Naive thymus-derived CD4-positive, alpha-beta T cell (primary cell): ENCODE measurements around the gene HOXD9. TPM values are rescaled to one million over a fixed set of nuclear protein-coding genes. Genes with fewer than 3 reads are reported as not detected.

Source experiments
- ATAC-seq: fragments of 150-1000 bp; cut with Tn5 transposase; 2 replicates; pipeline ENCODE4 v1.10.0; 2021; ENCODE audit warnings: mild to moderate bottlenecking, moderate library complexity
- CTCF ChIA-PET: fragments of 350-600 bp; sonication (Branson Sonifier 250); formaldehyde crosslinking; loops from one replicate; lab custom pipeline; 2021; ENCODE audit warnings: antibody characterized with exemption; lab: Charles Lee
- POLR2A ChIA-PET: fragments of 350-600 bp; sonication (Branson Sonifier 250); formaldehyde crosslinking; loops from one replicate; lab custom pipeline; 2021; ENCODE audit warnings: antibody characterized with exemption, inconsistent platforms; lab: Charles Lee
- DNase-seq, 9 donors: peaks; one replicate each; pipeline versions ENCODE4 v3.0.0 to v3.0.0-alpha.2; 2020 to 2022; ENCODE audit warnings: mixed read lengths in 1 of 9
- H3K27ac ChIP-seq: one replicate; pipeline ENCODE4 v1.7.0; 2013; ENCODE audit warnings: mild to moderate bottlenecking, low read depth, low read length, moderate library complexity
- H3K27me3 ChIP-seq, 2 donors: one replicate each; pipeline ENCODE4 v1.7.0; 2013; ENCODE audit warnings: low read length in 2 of 2, mild to moderate bottlenecking in 2 of 2, moderate library complexity in 2 of 2; ENCODE audit not compliant: control insufficient read depth in 2 of 2, insufficient read depth in 2 of 2
- H3K36me3 ChIP-seq, 3 experiments: 1 replicate in 2 of 3; 2 replicates in 1 of 3; pipeline ENCODE4 v1.7.0; 2013; ENCODE audit warnings: low read length in 3 of 3, mild to moderate bottlenecking in 3 of 3, moderate library complexity in 1 of 3; ENCODE audit not compliant: insufficient read depth in 3 of 3, control insufficient read depth in 2 of 3
- H3K4me1 ChIP-seq, 2 donors: one replicate each; pipeline ENCODE4 v1.7.0; 2013; ENCODE audit warnings: low read length in 2 of 2, mild to moderate bottlenecking in 2 of 2, moderate library complexity in 1 of 2; ENCODE audit not compliant: control insufficient read depth in 2 of 2, insufficient read depth in 2 of 2
- H3K4me3 ChIP-seq: 2 replicates; pipeline ENCODE4 v1.7.0; 2013; ENCODE audit warnings: mild to moderate bottlenecking, low read length
- H3K9me3 ChIP-seq, 3 experiments: 1 replicate in 2 of 3; 2 replicates in 1 of 3; pipeline ENCODE4 v1.7.0; 2013; ENCODE audit warnings: low read length in 3 of 3; ENCODE audit not compliant: control insufficient read depth in 2 of 3
- H3K27ac Mint-ChIP-seq, 9 donors: one replicate each; pipeline ENCODE4 v1.8.0; 2020 to 2022; ENCODE audit warnings: mixed read lengths in 9 of 9, mild to moderate bottlenecking in 8 of 9, moderate library complexity in 5 of 9, inconsistent platforms in 2 of 9
- H3K27me3 Mint-ChIP-seq, 5 donors: one replicate each; pipeline ENCODE4 v1.8.0; 2021 to 2022; ENCODE audit warnings: mixed read lengths in 5 of 5, mild to moderate bottlenecking in 1 of 5
- H3K36me3 Mint-ChIP-seq, 5 donors: one replicate each; pipeline ENCODE4 v1.8.0; 2020 to 2022; ENCODE audit warnings: mixed read lengths in 5 of 5, mild to moderate bottlenecking in 3 of 5, inconsistent platforms in 1 of 5
- H3K4me1 Mint-ChIP-seq, 7 donors: one replicate each; pipeline ENCODE4 v1.8.0; 2020 to 2022; ENCODE audit warnings: mixed read lengths in 7 of 7, mild to moderate bottlenecking in 3 of 7, inconsistent platforms in 1 of 7
- H3K4me3 Mint-ChIP-seq, 10 donors: one replicate each; pipeline ENCODE4 v1.8.0; 2020 to 2022; ENCODE audit warnings: mild to moderate bottlenecking in 10 of 10, mixed read lengths in 10 of 10, moderate library complexity in 6 of 10, inconsistent platforms in 2 of 10
- H3K9me3 Mint-ChIP-seq, 11 donors: one replicate each; pipeline ENCODE4 v1.8.0; 2020 to 2022; ENCODE audit warnings: mixed read lengths in 11 of 11, mild to moderate bottlenecking in 4 of 11, inconsistent platforms in 1 of 11, moderate library complexity in 1 of 11
- intact Hi-C, 2 donors: fragments of 100-400 bp; cut with micrococcal nuclease; formaldehyde crosslinking; loops; one replicate each; pipeline ENCODE4 v1.15.1; 2023
- polyA plus RNA-seq, 2 donors: library from polyadenylated mRNA; unstranded; fragments of 300-500 nt; fragmentation: Illumina TruSeq; gene quantifications; one replicate each; pipeline ENCODE4 v1.2.3, GENCODE V29; 2021
- total RNA-seq, 6 experiments: library from RNA in 5 of 6; stranded (reverse) in 5 of 6; gene quantifications; 1 replicate in 5 of 6; 2 replicates in 1 of 6; pipeline ENCODE4 v1.2.3 and lab custom pipeline; 2021 to 2026

HOXD9 gene
- total and polyA plus RNA-seq, 7 experiments from 2014 or later, result not detected

- intact Hi-C loops, result loop anchor here (5.0 kb wide), 2 partner anchors 35 to 50 kb away; no protein-coding TSS in a partner anchor
- peaks cover 0 to 4% of the 10 kb centered on the region in 2 donors for H3K4me1 ChIP-seq
- H3K27ac ChIP-seq, result no peak overlapping the region
- H3K36me3 Mint-ChIP-seq, result peaks cover 0 to 19% (median 4%) of the 10 kb centered on the region in 5 donors
- H3K4me1 Mint-ChIP-seq, result peaks cover 0 to 16% (median 11%) of the 10 kb centered on the region in 7 donors
- DNase-seq (no peak), ATAC-seq (no peak)
- peak overlapping the region in 1 of 10 donors; percentile 9 for H3K4me3 Mint-ChIP-seq
- peaks cover 0 to 22% (median 0%) of the 10 kb centered on the region in 3 experiments for H3K9me3 ChIP-seq
- H3K36me3 ChIP-seq, result no peaks in the 10 kb centered on the region
- ChIA-PET CTCF (interaction anchor here (1.5 kb wide), 1 partner anchor 14 kb away, joined by 5 read pairs; no protein-coding TSS in a partner anchor), POLR2A (no interaction called here)
- H3K9me3 Mint-ChIP-seq, result peaks cover 3 to 73% (median 10%) of the 10 kb centered on the region in 11 donors
- peaks cover 76 to 92% (median 82%) of the 10 kb centered on the region in 5 donors for H3K27me3 Mint-ChIP-seq
- no peak overlapping the region for H3K4me3 ChIP-seq
- H3K27ac Mint-ChIP-seq, result peak overlapping the region in 3 of 9 donors; percentile 69 to 80 (median 76)
- H3K27me3 ChIP-seq, result peaks cover 21 to 86% of the 10 kb centered on the region in 2 donors
Observed at GRCh38 chr2:176112375-176113302, 9.9 kb upstream of the HOXD9 start.

GRCh38 chr2:176114120-176114929 is 8.2 kb upstream of the HOXD9 start:
- no peak for DNase-seq
- Histone ChIP-seq H3K4me1 (no peaks in the 10 kb centered on the region), H3K4me3 (no peak overlapping the region), H3K9me3 (peaks cover 0 to 17% (median 0%) of the 10 kb centered on the region in 3 experiments), H3K27ac (no peak overlapping the region), H3K27me3 (peaks cover 16 to 92% of the 10 kb centered on the region in 2 donors), H3K36me3 (no peaks in the 10 kb centered on the region)
- no peak overlapping the region for H3K27ac Mint-ChIP-seq
- H3K27me3 Mint-ChIP-seq, result peaks cover 85 to 96% (median 89%) of the 10 kb centered on the region in 5 donors
- ATAC-seq, result no peak
- CTCF ChIA-PET, result interaction anchor here (1.5 kb wide), 1 partner anchor 12 kb away, joined by 5 read pairs; no protein-coding TSS in a partner anchor
- peak overlapping the region in 1 of 10 donors; percentile 27 for H3K4me3 Mint-ChIP-seq
- H3K4me1 Mint-ChIP-seq, result peaks cover 0 to 12% (median 7%) of the 10 kb centered on the region in 7 donors
- intact Hi-C loops, result loop anchor here (5.0 kb wide), 2 partner anchors 37 to 48 kb away; no protein-coding TSS in a partner anchor
- POLR2A ChIA-PET, result no interaction called here
- peaks cover 0 to 17% (median 4%) of the 10 kb centered on the region in 5 donors for H3K36me3 Mint-ChIP-seq
- H3K9me3 Mint-ChIP-seq, result peaks cover 3 to 71% (median 17%) of the 10 kb centered on the region in 11 donors

GRCh38 chr2:176114930-176115625 is 7.4 kb upstream of the HOXD9 start:
- no peaks in the 10 kb centered on the region for H3K4me1 ChIP-seq
- H3K9me3 Mint-ChIP-seq, result peaks cover 3 to 64% (median 15%) of the 10 kb centered on the region in 11 donors
- intact Hi-C loops, result loop anchor here (5.0 kb wide), 2 partner anchors 38 to 47 kb away; no protein-coding TSS in a partner anchor
- no peak overlapping the region for H3K4me3 ChIP-seq
- peak overlapping the region in 1 of 9 donors; percentile 28 for H3K27ac Mint-ChIP-seq
- peaks cover 0 to 11% (median 4%) of the 10 kb centered on the region in 5 donors for H3K36me3 Mint-ChIP-seq
- peaks cover 0 to 10% (median 4%) of the 10 kb centered on the region in 7 donors for H3K4me1 Mint-ChIP-seq
- ATAC-seq (no peak), DNase-seq (no peak)
- no peaks in the 10 kb centered on the region for H3K36me3 ChIP-seq
- no peak overlapping the region for H3K27ac ChIP-seq
- H3K27me3 Mint-ChIP-seq, result peaks cover 85 to 96% (median 89%) of the 10 kb centered on the region in 5 donors
- CTCF ChIA-PET, result no interaction called here
- POLR2A ChIA-PET, result no interaction called here
- H3K9me3 ChIP-seq, result peaks cover 0 to 12% (median 0%) of the 10 kb centered on the region in 3 experiments
- no peak overlapping the region for H3K4me3 Mint-ChIP-seq
- H3K27me3 ChIP-seq, result peaks cover 14 to 94% of the 10 kb centered on the region in 2 donors

- Mint-ChIP-seq H3K9me3 (peaks cover 3 to 62% (median 15%) of the 10 kb centered on the region in 11 donors), H3K36me3 (peaks cover 0 to 11% (median 4%) of the 10 kb centered on the region in 5 donors), H3K4me3 (peak within 1 kb of the TSS in 2 of 10 donors; percentile 28 to 34), H3K4me1 (peaks cover 0 to 9% (median 4%) of the 10 kb centered on the region in 7 donors), H3K27ac (peak within 1 kb of the TSS in 3 of 9 donors; percentile 28 to 66 (median 43)), H3K27me3 (peaks cover 85 to 96% (median 89%) of the 10 kb centered on the region in 5 donors)
- ATAC-seq (no peak), DNase-seq (no peak)
- Histone ChIP-seq H3K9me3 (peaks cover 0 to 11% (median 0%) of the 10 kb centered on the region in 3 experiments), H3K27me3 (peaks cover 16 to 94% of the 10 kb centered on the region in 2 donors), H3K4me1 (no peaks in the 10 kb centered on the region), H3K27ac (no peak within 1 kb of the TSS), H3K36me3 (no peaks in the 10 kb centered on the region), H3K4me3 (no peak within 1 kb of the TSS)
- intact Hi-C loops, result no loop called here
- CTCF ChIA-PET, result no interaction called here
- POLR2A ChIA-PET, result no interaction called here
Observed at GRCh38 chr2:176115883-176116813, 6.4 kb upstream of the HOXD9 start, which contains the start of gene HOXD10. Gene HOXD10 (plus strand): TSS chr2:176116778. CDS start chr2:176116834, 56 bp downstream.

GRCh38 chr2:176117162-176117822 is 5.2 kb upstream of the HOXD9 start:
- H3K27ac ChIP-seq, result no peak overlapping the region
- Mint-ChIP-seq H3K27me3 (peaks cover 80 to 93% (median 82%) of the 10 kb centered on the region in 5 donors), H3K36me3 (peaks cover 0 to 11% (median 4%) of the 10 kb centered on the region in 5 donors), H3K27ac (peak overlapping the region in 1 of 9 donors; percentile 21), H3K4me3 (peak overlapping the region in 2 of 10 donors; percentile 28 to 34), H3K9me3 (peaks cover 3 to 53% (median 11%) of the 10 kb centered on the region in 11 donors), H3K4me1 (peaks cover 0 to 12% (median 6%) of the 10 kb centered on the region in 7 donors)
- intact Hi-C loops, result no loop called here
- no peak for ATAC-seq
- ChIA-PET CTCF (interaction anchor here (0.6 kb wide), 1 partner anchor 37 kb away, joined by 3 read pairs; no protein-coding TSS in a partner anchor), POLR2A (no interaction called here)
- DNase-seq, result no peak
- peaks cover 24 to 94% of the 10 kb centered on the region in 2 donors for H3K27me3 ChIP-seq
- no peaks in the 10 kb centered on the region for H3K36me3 ChIP-seq
- peaks cover 0 to 3% of the 10 kb centered on the region in 2 donors for H3K4me1 ChIP-seq
- H3K9me3 ChIP-seq, result peaks cover 0 to 11% (median 0%) of the 10 kb centered on the region in 3 experiments
- no peak overlapping the region for H3K4me3 ChIP-seq
